GM19467 (cell line): Measurements from ENCODE around the gene PHETA2.
"Not testable (repeated sequence)": the region's sequence is repeated elsewhere in the genome, so short reads cannot be mapped to it uniquely, and the experiment has no call there.

ENCODE experiments used
- ATAC-seq: cut with Tn5 transposase; IDR thresholded peaks from one replicate; pipeline ENCODE4 v1.9.1; 2021; ENCODE audit warnings: mild to moderate bottlenecking, moderate library complexity; ENCODE audit not compliant: unreplicated experiment

The PHETA2 gene

GRCh38 chr22:42101199-42101598, 27.2 kb downstream of the PHETA2 start:
- ATAC-seq = no peak

- not testable (repeated sequence) for ATAC-seq
These were observed 30.3 kb downstream of the PHETA2 start for GRCh38 chr22:42104332-42104860.

- ATAC-seq = no peak
These were observed 34.8 kb downstream of the PHETA2 start for GRCh38 chr22:42108848-42109247.

- no peak for ATAC-seq
These were observed 37.8 kb downstream of the PHETA2 start for GRCh38 chr22:42111798-42112197.

- ATAC-seq = not testable (repeated sequence)
These were observed 38.7 kb downstream of the PHETA2 start for GRCh38 chr22:42112793-42113192.

GRCh38 chr22:42114721-42115120, 40.7 kb downstream of the PHETA2 start:
- ATAC-seq = no peak

- not testable (repeated sequence) for ATAC-seq
These were observed 41.4 kb downstream of the PHETA2 start for GRCh38 chr22:42115420-42115830.

- no peak for ATAC-seq
These were observed 42.9 kb downstream of the PHETA2 start for GRCh38 chr22:42116848-42117424.

GRCh38 chr22:42120231-42121021, 46.4 kb downstream of the PHETA2 start:
- ATAC-seq = not testable (repeated sequence)

GRCh38 chr22:42123529-42123928, 49.5 kb downstream of the PHETA2 start:
- ATAC-seq = not testable (repeated sequence)

- ATAC-seq = no peak
These were observed 53.6 kb downstream of the PHETA2 start for GRCh38 chr22:42127606-42128005.

- ATAC-seq = not testable (repeated sequence)
These were observed 54.0 kb downstream of the PHETA2 start for GRCh38 chr22:42128007-42128406.
